ENCODE results near the gene SOX8. TPM values are rescaled to one million over a fixed set of nuclear protein-coding genes. Genes with fewer than 3 reads are reported as not detected.

SOX8 gene
- total RNA-seq (2022; extraction: Qiagen RNA extraction), result 0.65 to 1.7 TPM (median 1.4 TPM) in 5 replicates

DNA sequence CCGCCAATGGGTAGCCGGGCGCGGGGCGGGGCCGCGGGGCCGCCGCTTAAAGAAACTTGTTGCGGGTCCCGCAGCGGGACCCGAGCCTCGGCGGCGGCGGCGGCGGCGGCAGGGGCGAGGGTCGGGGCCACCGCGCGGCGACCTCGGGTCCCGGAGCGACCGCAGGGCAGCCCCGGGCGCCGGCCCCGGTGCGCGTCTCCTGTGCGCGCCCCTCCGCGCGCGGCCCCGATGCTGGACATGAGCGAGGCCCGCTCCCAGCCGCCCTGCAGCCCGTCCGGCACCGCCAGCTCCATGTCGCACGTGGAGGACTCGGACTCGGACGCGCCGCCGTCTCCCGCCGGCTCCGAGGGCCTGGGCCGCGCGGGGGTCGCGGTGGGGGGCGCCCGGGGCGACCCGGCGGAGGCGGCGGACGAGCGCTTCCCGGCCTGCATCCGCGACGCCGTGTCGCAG lies at the start of gene SOX8:
SOX8 (plus strand) TSS at position 76 of the 450 bp plus-strand sequence; CDS start at position 229, 153 bp downstream.

DNA sequence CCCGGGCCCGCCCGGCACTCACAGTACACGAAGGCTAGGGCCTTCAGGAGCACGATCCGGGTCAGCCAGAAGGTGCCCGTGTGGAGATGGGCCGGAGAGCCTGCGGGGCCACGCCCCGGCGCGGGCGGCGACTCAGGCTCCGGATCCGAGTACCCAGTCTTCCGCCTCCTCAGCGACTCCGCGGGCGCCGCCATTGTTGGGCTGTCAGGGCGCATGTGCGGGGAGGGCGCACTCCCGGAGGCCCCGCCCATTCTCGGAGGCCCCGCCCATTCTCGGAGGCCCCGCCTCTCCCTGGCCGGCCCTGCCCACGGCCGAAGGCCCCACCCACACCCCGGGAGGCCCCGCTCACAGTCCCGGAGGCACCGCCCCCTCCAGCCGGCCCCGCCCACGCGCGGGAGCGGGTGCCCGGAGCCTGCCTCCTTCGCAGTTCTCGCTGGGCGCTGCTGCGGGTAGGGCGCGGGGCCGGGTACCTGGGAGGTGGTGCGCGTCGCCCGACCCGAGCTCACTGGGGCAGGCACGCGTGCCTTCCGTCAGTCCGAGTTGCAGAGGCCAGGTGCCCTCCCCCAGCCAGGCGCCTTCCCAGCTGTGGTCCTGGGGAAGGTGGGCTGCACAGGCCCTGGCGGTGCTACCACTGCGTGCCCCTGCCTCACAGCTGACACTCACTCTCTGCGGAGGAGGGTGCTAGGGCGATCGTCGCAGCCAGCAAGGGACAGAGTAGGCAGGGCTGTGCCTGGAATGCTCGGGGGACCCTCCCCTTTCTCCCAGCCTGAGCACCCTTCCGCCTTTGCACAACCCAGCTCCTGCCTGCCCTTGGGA lies 10.6 kb upstream of the SOX8 start, which contains the start of gene LMF1:
LMF1 (minus strand) TSS at position 219 of the 816 bp plus-strand sequence; CDS start at position 215, 4 bp downstream.

Other genes starting within 250 kb of the SOX8 start
- 19.6 to 27.7 TPM (median 25.6 TPM) in 5 replicates for gene CIAO3, start 240.8 kb upstream of the SOX8 start, total RNA-seq (2022; extraction: Qiagen RNA extraction)
- gene MSLN, start 221.0 kb upstream of the SOX8 start, total RNA-seq (2022; extraction: Qiagen RNA extraction), result 2.1 to 3.7 TPM (median 2.5 TPM) in 5 replicates
- gene RPUSD1, start 193.4 kb upstream of the SOX8 start, total RNA-seq (2022; extraction: Qiagen RNA extraction), result 33.6 to 55.9 TPM (median 53.5 TPM) in 5 replicates
- 15.9 to 33.5 TPM (median 29.7 TPM) in 5 replicates for gene CHTF18, start 193.2 kb upstream of the SOX8 start, total RNA-seq (2022; extraction: Qiagen RNA extraction)
- not detected in 5 replicates for gene GNG13, start 181.0 kb upstream of the SOX8 start, total RNA-seq (2022; extraction: Qiagen RNA extraction)
- 7.6 to 11.4 TPM (median 9.1 TPM) in 5 replicates for gene LMF1, start 10.8 kb upstream of the SOX8 start, total RNA-seq (2022; extraction: Qiagen RNA extraction)
- gene SSTR5, start 91.0 kb downstream of the SOX8 start, total RNA-seq (2022; extraction: Qiagen RNA extraction), result 0.25 to 0.37 TPM (median 0.33 TPM) in 5 replicates
- gene C1QTNF8, start 114.5 kb downstream of the SOX8 start, total RNA-seq (2022; extraction: Qiagen RNA extraction), result not detected in 5 replicates
- gene CACNA1H, start 171.3 kb downstream of the SOX8 start, total RNA-seq (2022; extraction: Qiagen RNA extraction), result 8.9 to 14.7 TPM (median 13.9 TPM) in 5 replicates
- 0.08 to 0.24 TPM (median 0.13 TPM) in 3 of 5 replicates, not detected in the others for gene TPSG1, start 243.5 kb downstream of the SOX8 start, total RNA-seq (2022; extraction: Qiagen RNA extraction)
- 0.09 to 0.15 TPM (median 0.12 TPM) in 3 of 5 replicates, not detected in the others for gene TPSB2, start 248.4 kb downstream of the SOX8 start, total RNA-seq (2022; extraction: Qiagen RNA extraction)

Data from A549 treated with CORT108297 at 1 μM for 4 hours (cell line).